Fibroblast of the aortic adventitia (primary cell): ENCODE results near the gene NTSR1. TPM values are rescaled to one million over a fixed set of nuclear protein-coding genes. Genes with fewer than 3 reads are reported as not detected.

Experiments used
- DNase-seq: peaks from one replicate; pipeline ENCODE4 v3.0.0-alpha.2; 2010; ENCODE audit warnings: low read depth
- H3K4me3 ChIP-seq: 2 replicates; pipeline ENCODE4 v1.5.1; 2011; ENCODE audit warnings: low read depth, mild to moderate bottlenecking, control low read depth, low read length, moderate library complexity
- total RNA-seq: library from RNA; depleted of rRNA; stranded (reverse); fragments of >200 nt; gene quantifications from 2 replicates; pipeline ENCODE4 v1.2.3, GENCODE V29; 2012; ENCODE audit warnings: low replicate concordance
- TF ChIP-seq, protein P1 (sequence below): IDR thresholded peaks from 2 replicates; pipeline ENCODE4 v1.5.1; 2011; ENCODE audit warnings: mild to moderate bottlenecking, low read length, control low read depth, inconsistent platforms; ENCODE audit not compliant: insufficient read depth

NTSR1 gene
- total RNA-seq, 1 donor = 8.0 TPM

- H3K4me3 ChIP-seq = no peak overlapping the region
- no peak for DNase-seq
- TF ChIP-seq, protein P1, sequence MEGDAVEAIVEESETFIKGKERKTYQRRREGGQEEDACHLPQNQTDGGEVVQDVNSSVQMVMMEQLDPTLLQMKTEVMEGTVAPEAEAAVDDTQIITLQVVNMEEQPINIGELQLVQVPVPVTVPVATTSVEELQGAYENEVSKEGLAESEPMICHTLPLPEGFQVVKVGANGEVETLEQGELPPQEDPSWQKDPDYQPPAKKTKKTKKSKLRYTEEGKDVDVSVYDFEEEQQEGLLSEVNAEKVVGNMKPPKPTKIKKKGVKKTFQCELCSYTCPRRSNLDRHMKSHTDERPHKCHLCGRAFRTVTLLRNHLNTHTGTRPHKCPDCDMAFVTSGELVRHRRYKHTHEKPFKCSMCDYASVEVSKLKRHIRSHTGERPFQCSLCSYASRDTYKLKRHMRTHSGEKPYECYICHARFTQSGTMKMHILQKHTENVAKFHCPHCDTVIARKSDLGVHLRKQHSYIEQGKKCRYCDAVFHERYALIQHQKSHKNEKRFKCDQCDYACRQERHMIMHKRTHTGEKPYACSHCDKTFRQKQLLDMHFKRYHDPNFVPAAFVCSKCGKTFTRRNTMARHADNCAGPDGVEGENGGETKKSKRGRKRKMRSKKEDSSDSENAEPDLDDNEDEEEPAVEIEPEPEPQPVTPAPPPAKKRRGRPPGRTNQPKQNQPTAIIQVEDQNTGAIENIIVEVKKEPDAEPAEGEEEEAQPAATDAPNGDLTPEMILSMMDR = no peak
Measured at GRCh38 chr20:62706344-62706743, 2.3 kb upstream of the NTSR1 start.

DNA sequence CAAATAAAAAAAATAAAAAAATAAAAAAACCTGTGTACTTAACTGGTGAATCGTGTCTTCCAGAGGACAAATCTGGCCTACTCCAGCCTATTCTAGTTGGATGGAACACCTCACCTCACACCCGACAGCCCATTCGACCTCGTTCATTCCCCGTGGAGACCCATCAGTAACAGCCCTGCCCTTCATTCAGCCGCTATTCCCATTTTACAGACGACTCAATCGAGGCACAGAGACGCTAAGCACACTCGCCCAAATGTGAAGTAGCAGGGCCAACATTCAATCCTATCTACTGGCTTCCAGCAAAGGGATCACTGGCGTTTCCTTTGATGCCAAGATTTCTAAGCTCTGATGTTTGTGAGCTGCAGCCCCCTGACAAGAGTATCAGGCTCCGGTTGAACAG, 1.8 kb upstream of the NTSR1 start:
- no peak overlapping the region for H3K4me3 ChIP-seq
- DNase-seq = no peak
- TF ChIP-seq, protein P1 = no peak

GRCh38 chr20:62707276-62707920, 1.2 kb upstream of the NTSR1 start:
- TF ChIP-seq, protein P1 = no peak
- DNase-seq = no peak
- no peak overlapping the region for H3K4me3 ChIP-seq

GRCh38 chr20:62707921-62708521, 615 bp upstream of the NTSR1 start:
- H3K4me3 ChIP-seq = peak overlapping the region; percentile 17
- TF ChIP-seq, protein P1 = peak; percentile 47
- no peak for DNase-seq

- TF ChIP-seq, protein P1 = no peak
- H3K4me3 ChIP-seq = peak overlapping the region; percentile 45
- DNase-seq = no peak
Measured at GRCh38 chr20:62709537-62709905, 885 bp downstream of the NTSR1 start.

GRCh38 chr20:62710221-62710885, 1.7 kb downstream of the NTSR1 start:
- no peak overlapping the region for H3K4me3 ChIP-seq
- no peak for DNase-seq
- TF ChIP-seq, protein P1 = no peak
